Activated T-helper 2 cell treated with anti-CD3 and anti-CD28 coated beads, Interferon-gamma antibody, Interleukin-2, Interleukin-4, amounts not matched to agents 10 μg/mL and 5 μg/mL and 100 μg/mL, durations not matched to agents 14 hours and 24 hours and 36 hours (primary cell): ENCODE data around the gene SORD. TPM values are rescaled to one million over a fixed set of nuclear protein-coding genes. Genes with fewer than 3 reads are reported as not detected.
"Not testable (repeated sequence)": the region's sequence is repeated elsewhere in the genome, so short reads cannot be mapped to it uniquely, and the experiment has no call there.

Experiments
- DNase-seq: peaks from one replicate; pipeline ENCODE4 v3.0.0; 2021; ENCODE audit warnings: low spot score
- H3K27ac Mint-ChIP-seq: one replicate; pipeline ENCODE4 v1.8.0; 2021; ENCODE audit warnings: mixed read lengths
- H3K27me3 Mint-ChIP-seq: one replicate; pipeline ENCODE4 v1.8.0; 2021; ENCODE audit warnings: low read depth, mixed read lengths
- H3K36me3 Mint-ChIP-seq: one replicate; pipeline ENCODE4 v1.8.0; 2021; ENCODE audit warnings: low read depth, mixed read lengths
- H3K4me1 Mint-ChIP-seq: one replicate; pipeline ENCODE4 v1.8.0; 2021; ENCODE audit warnings: low read depth, mixed read lengths
- H3K4me3 Mint-ChIP-seq: one replicate; pipeline ENCODE4 v1.8.0; 2021; ENCODE audit warnings: low read depth, mild to moderate bottlenecking, moderate library complexity, mixed read lengths
- H3K9me3 Mint-ChIP-seq: one replicate; pipeline ENCODE4 v1.8.0; 2021; ENCODE audit warnings: mixed read lengths
- intact Hi-C: fragments of 100-400 bp; cut with micrococcal nuclease; formaldehyde crosslinking; loops from one replicate; pipeline ENCODE4 v1.15.1; 2023
- total RNA-seq: library from RNA; stranded (reverse); gene quantifications from 2 replicates; pipeline ENCODE4 v1.2.3, GENCODE V29; 2022

The SORD gene
- total RNA-seq, 1 donor from 2014 or later = 24.9 TPM

DNA sequence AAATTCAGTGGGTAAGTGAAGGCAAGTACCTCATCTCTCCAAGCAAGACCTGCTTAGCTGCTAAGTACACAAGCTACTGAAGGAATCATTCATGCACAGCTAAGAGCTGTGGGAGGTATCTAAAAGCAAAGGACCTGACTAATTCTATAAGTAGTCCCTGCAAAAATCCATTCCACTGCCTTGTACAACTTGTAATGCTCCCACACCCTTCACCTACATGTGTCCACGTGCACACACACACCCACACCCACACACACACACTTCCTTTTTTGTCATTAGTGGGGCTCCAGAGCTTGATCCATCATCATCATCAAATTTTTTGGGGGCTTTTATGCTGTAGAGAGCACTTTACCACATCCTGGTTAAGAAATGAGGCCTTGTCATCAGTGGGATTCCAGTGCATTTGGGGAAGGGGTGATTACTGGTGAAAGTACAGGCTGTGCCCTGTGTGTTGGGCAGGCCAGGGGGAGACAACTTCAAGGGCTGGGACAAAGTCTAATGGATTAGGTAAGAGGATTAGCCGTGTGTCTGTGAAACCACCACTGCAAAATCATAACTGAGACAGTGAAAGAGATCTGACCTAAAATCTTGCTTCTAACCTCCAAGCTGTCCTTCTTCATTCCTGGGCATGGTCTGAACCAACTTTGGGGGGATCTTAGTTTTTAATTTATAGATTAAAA, 19.1 kb upstream of the SORD start:
- H3K36me3 Mint-ChIP-seq, H3K27ac Mint-ChIP-seq, DNase-seq, H3K9me3 Mint-ChIP-seq, intact Hi-C loops, H3K4me3 Mint-ChIP-seq, H3K4me1 Mint-ChIP-seq: not testable (repeated sequence)
- H3K27me3 Mint-ChIP-seq = peaks cover 12% of the 10 kb centered on the region

DNA sequence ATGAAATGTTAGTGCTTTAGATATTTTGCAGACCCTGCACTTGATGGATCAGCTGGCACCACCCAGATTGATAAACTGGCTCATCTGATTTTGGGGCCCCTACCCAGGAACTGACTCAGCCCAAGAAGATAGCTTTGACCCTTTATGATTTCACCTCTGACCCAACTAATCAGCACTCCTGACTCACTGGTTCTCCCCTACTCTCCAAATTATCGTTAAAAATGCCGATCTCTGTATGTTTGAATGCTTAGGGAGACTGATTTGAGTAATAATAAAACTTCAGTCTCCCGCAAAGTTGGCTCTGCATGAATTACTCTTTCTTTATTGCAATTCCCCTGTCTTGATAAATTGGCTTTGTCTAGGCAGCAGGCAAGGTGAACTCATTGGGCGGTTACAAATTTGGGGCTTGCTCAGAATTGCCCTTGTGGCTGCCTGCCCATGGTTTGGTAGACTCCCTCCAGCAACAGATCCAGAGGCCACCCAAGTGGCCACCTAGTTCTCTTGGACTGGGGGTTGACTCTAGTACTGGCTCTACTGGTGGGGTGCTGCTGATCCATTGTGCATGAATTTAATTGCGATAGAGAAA, 18.3 kb upstream of the SORD start:
- H3K27ac Mint-ChIP-seq, intact Hi-C loops, DNase-seq, H3K27me3 Mint-ChIP-seq, H3K9me3 Mint-ChIP-seq, H3K4me3 Mint-ChIP-seq, H3K4me1 Mint-ChIP-seq, H3K36me3 Mint-ChIP-seq: not testable (repeated sequence)

DNA sequence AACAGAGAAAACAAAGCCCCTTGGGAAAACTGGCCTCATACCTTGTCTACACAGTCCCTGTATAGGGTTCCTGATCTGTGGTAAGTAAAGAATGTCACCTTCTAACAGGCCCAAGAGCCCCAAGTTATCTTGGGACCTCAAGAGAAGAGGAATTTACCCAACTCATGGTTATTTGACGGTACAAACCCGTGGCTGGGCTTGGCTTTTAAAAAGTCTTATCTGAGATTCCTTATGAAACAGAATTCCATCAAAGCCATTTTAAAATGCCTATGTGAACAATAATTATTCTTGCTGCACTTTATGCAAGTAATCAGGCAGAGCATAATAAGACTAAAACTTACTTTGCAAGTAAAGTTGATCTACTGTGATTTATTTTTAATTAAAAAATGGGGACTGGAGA, 13.9 kb upstream of the SORD start:
- peaks cover 10% of the 10 kb centered on the region for H3K9me3 Mint-ChIP-seq
- H3K27ac Mint-ChIP-seq = no peak overlapping the region
- no peaks in the 10 kb centered on the region for H3K36me3 Mint-ChIP-seq
- no peak for DNase-seq
- intact Hi-C loops = no loop called here
- H3K4me1 Mint-ChIP-seq = no peaks in the 10 kb centered on the region
- H3K27me3 Mint-ChIP-seq = peaks cover 2% of the 10 kb centered on the region
- no peak overlapping the region for H3K4me3 Mint-ChIP-seq

DNA sequence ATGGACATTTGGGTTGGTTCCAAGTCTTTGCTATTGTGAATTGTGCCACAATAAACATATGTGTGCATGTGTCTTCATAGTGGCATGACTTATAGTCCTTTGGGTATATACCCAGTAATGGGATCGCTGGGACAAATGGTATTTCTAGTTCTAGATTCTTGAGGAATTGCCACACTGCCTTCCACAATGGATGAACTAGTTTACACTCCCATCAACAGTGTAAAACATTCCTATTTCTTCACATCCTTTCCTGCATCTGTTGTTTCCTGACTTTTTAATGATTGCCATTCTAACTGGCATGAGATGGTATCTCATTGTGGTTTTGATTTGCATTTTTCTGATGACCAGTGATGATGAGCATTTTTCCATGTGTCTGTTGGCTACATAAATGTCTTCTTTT, 7.9 kb upstream of the SORD start:
- H3K9me3 Mint-ChIP-seq, H3K4me1 Mint-ChIP-seq, intact Hi-C loops, H3K27ac Mint-ChIP-seq, H3K4me3 Mint-ChIP-seq, H3K36me3 Mint-ChIP-seq, DNase-seq: not testable (repeated sequence)
- H3K27me3 Mint-ChIP-seq = peaks cover 37% of the 10 kb centered on the region

DNA sequence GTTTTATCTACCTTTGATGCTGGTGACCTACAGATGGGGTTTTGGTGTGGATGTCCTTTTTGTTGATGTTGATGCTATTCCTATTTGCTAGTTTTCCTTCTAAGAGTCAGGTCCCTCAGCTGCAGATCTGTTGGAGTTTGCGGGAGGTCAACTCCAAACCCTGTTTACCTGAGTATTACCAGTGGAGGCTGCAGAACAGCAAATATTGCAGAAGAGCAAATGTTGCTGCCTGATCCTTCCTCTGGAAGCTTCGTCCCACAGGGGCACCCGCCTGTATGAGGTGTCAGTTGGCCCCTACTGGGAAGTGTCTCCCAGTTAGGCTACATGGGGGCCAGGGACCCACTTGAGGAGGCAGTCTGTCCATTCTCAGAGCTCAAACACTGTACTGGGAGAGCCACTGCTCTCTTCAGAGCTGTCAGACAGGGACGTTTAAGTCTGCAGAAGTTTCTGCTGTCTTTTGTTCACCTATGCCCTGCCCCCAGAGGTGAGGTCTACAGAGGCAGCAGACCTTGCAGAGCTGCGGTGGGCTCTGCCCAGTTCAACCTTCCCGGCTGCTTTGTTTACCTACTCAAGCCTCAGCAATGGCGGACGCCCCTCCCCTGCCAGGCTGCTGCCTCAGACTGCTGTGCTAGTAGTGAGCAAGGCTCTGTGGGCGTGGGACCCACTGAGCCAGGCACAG, 2.6 kb upstream of the SORD start:
- H3K4me3 Mint-ChIP-seq, H3K36me3 Mint-ChIP-seq, H3K9me3 Mint-ChIP-seq, H3K27ac Mint-ChIP-seq, intact Hi-C loops, DNase-seq: not testable (repeated sequence)
- Mint-ChIP-seq H3K27me3 (peaks cover 35% of the 10 kb centered on the region), H3K4me1 (peaks cover 16% of the 10 kb centered on the region)

DNA sequence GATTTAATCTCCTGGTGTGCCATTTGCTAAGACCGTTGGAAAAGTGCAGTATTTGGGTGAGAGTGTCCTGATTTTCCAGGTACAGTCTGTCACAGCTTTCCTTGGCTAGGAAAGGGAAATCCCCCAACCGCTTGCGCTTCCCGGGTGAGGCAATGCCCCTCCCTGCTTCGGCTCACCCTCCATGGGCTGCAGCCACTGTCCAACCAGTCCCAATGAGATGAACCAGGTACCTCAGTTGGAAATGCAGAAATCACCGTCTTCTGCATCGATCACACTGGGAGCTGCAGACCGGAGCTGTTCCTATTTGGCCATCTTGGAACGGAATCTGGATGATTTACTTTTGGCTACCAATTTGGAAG, 2.1 kb upstream of the SORD start:
- H3K4me3 Mint-ChIP-seq, H3K9me3 Mint-ChIP-seq, DNase-seq, H3K36me3 Mint-ChIP-seq, intact Hi-C loops, H3K27ac Mint-ChIP-seq: not testable (repeated sequence)
- Mint-ChIP-seq H3K27me3 (peaks cover 33% of the 10 kb centered on the region), H3K4me1 (peaks cover 17% of the 10 kb centered on the region)

DNA sequence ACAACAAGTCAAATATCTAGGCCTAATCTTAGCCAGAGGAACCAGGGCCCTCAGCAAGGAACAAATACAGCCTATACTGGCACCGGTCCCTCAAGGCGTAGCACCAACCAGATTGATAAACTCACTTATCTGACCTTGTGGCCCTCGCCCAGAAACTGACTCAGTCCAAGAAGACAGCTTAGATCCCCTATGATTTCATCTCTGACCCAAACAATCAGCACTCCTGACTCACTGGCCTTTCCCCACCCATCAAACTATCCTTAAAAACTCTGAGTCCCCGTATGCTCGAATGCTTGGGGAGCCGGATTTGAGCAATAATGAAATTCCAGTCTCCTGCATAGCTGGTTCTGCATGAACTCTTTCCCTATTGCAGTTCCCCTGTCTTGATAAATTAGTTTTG, 1.6 kb upstream of the SORD start:
- H3K4me1 Mint-ChIP-seq = peaks cover 17% of the 10 kb centered on the region
- intact Hi-C loops = no loop called here
- no peak for DNase-seq
- H3K9me3 Mint-ChIP-seq = no peaks in the 10 kb centered on the region
- H3K27ac Mint-ChIP-seq = no peak overlapping the region
- peak overlapping the region; percentile 35 for H3K4me3 Mint-ChIP-seq
- peaks cover 3% of the 10 kb centered on the region for H3K36me3 Mint-ChIP-seq
- H3K27me3 Mint-ChIP-seq = peaks cover 32% of the 10 kb centered on the region

DNA sequence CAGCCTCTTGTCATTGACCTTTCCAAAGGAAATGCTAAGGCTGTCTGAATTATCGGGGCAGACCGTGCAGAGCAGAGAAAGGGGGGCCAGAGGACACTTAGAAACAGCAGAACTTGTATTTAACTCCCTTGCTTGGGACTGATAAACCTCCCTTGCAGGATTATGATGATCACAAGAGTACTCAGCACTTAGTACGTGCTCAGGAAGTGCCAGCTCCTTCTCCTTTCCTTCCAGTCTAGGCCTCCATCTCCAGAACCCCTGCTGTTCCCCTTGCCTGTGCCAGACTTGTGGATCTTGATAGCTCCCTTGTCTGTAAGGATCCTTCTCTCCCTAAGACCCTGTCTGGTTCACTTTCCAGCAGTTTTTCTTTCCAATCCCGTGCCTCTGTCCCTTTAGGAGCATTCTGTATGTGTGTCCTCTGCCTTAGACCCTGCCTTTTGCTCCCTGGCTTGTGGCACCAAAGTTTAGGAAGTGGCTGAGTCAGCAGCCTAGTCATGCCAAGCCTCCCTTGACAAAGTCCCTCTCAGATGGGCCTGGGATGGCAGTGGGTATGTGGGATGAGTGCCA, 747 bp downstream of the SORD start:
- Mint-ChIP-seq H3K27ac (peak overlapping the region; percentile 33), H3K36me3 (peaks cover 3% of the 10 kb centered on the region), H3K4me1 (peaks cover 17% of the 10 kb centered on the region), H3K27me3 (peaks cover 12% of the 10 kb centered on the region), H3K4me3 (peak overlapping the region; percentile 81), H3K9me3 (no peaks in the 10 kb centered on the region)
- DNase-seq = no peak
- intact Hi-C loops = no loop called here

DNA sequence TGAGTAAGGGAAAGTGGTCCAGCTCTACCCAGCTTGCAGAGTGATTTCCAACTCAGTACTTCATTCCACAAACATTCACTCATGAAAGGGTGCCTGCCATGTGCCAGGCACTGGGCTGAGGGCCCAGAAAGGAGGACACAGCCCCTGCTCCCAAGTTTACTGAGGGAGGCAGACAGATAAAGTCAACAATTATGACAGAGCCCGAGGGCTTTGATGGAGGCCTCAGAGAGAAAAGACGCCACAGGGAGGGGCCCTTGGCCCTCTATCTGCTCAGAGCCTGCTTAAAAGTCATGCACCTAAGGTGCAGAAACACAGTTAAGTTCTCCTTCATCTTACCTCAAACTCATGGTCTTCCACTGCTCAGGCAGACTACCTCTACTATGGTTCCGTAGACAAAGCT, 1.7 kb downstream of the SORD start:
- H3K27me3 Mint-ChIP-seq, H3K27ac Mint-ChIP-seq, H3K9me3 Mint-ChIP-seq, DNase-seq, H3K36me3 Mint-ChIP-seq, intact Hi-C loops, H3K4me3 Mint-ChIP-seq: not testable (repeated sequence)
- H3K4me1 Mint-ChIP-seq = peaks cover 17% of the 10 kb centered on the region

DNA sequence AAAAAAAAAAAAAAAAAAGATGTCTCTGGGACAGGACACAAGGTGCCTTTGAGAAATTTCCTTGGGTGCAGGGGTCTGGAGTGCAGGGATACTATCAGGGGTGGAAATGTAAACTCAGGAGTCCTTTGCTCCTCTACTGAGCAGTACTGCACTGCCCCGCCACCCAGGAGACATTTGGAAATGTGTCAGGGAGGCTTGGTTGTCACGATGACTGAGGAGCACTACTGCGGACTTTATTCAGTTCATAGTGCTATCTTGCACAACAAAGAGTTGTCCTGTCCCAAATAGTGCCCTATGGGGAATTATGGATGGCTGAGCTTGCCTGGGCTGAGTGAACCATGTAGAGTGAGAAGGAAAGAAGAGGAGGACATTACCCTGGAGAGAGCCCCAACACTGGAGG, 2.6 kb downstream of the SORD start:
- H3K4me1 Mint-ChIP-seq = peaks cover 17% of the 10 kb centered on the region
- H3K27me3 Mint-ChIP-seq, H3K27ac Mint-ChIP-seq, H3K9me3 Mint-ChIP-seq, H3K36me3 Mint-ChIP-seq, intact Hi-C loops, H3K4me3 Mint-ChIP-seq, DNase-seq: not testable (repeated sequence)

DNA sequence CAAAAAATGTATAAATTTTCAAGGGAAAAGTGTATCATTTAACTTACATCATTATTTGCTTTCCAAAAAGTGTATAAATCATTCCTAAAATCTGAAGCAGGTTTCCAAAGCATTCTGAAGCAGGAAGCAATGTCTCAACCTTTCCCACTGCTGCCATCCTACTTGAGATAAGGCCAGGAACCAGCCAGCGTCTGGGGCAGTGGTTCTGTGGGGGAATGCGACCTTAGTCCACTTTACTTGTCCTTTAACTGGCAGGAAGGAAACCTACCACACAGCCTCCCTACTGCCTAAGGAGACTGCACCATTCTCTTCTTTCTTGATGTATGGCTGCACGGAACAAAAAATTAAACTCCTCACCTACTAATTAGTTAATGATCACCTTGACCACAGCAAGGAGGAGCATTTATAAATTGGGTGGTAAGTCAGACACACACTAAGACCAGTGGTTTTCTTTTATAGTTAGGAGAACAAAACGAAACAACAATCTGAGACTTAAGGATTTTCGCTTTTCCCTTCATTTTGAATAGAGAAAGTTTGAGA, 3.7 kb downstream of the SORD start:
- Mint-ChIP-seq H3K9me3 (no peaks in the 10 kb centered on the region), H3K27me3 (no peaks in the 10 kb centered on the region), H3K27ac (no peak overlapping the region), H3K36me3 (peaks cover 3% of the 10 kb centered on the region), H3K4me3 (no peak overlapping the region), H3K4me1 (peaks cover 13% of the 10 kb centered on the region)
- intact Hi-C loops = no loop called here
- DNase-seq = no peak

DNA sequence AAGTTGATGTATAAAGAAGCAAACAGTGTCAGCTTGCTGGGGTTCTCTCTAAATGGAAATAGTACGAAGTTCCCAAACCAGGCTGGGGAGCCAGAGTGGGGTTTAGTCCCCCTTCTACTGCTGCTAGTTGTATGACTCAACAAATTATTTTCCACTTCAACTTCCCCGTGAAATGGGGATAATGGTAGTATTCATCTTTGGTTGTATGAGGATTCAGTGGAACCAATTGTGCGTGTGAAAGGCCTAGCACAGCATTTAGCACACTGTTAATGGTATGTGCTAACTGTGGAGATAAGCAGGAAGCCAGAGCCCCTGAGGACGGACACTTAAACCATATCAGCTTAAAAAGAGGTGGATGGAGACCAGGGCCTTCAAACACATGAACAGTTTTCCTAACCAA, 4.2 kb downstream of the SORD start:
- H3K4me1 Mint-ChIP-seq = peaks cover 13% of the 10 kb centered on the region
- DNase-seq = no peak
- H3K27me3 Mint-ChIP-seq = no peaks in the 10 kb centered on the region
- intact Hi-C loops = no loop called here
- no peak overlapping the region for H3K27ac Mint-ChIP-seq
- H3K4me3 Mint-ChIP-seq = no peak overlapping the region
- peaks cover 3% of the 10 kb centered on the region for H3K36me3 Mint-ChIP-seq
- H3K9me3 Mint-ChIP-seq = no peaks in the 10 kb centered on the region

DNA sequence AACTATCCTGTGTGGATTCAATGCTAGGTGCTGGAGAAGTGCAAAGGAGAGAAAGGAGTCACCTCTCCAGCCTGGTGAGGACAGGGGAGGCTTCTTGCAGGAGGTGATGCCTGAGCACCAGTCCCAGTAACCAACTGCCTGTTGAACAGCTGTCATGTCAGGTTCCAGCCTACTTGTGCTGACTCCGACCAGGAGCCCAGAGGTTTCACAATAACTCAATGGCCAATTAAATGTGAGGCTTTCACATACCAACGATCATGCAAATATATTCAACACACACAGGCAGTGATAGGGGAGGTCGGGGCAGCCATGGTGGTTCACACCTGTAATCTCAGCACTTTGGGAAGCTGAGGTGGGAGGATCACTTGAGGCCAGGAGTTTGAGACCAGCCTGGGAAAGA, 7.7 kb downstream of the SORD start:
- Mint-ChIP-seq H3K36me3 (peaks cover 2% of the 10 kb centered on the region), H3K27ac (no peak overlapping the region), H3K27me3 (no peaks in the 10 kb centered on the region), H3K9me3 (no peaks in the 10 kb centered on the region), H3K4me3 (no peak overlapping the region), H3K4me1 (peaks cover 3% of the 10 kb centered on the region)
- intact Hi-C loops = loop anchor here (10.0 kb wide), 1 partner anchor 56 kb away; no protein-coding TSS in a partner anchor
- DNase-seq = no peak
